Naive B cell (primary cell): ENCODE results near the gene PGAM5. TPM values are rescaled to one million over a fixed set of nuclear protein-coding genes. Genes with fewer than 3 reads are reported as not detected.
"Not testable (repeated sequence)": the region's sequence is repeated elsewhere in the genome, so short reads cannot be mapped to it uniquely, and the experiment has no call there.

ENCODE experiments used
- ATAC-seq, 2 donors: fragments of 150-1000 bp; cut with Tn5 transposase; 2 replicates each; pipeline ENCODE4 v1.10.0; 2021; ENCODE audit warnings: low read depth in 2 of 2, mild to moderate bottlenecking in 2 of 2, moderate library complexity in 2 of 2
- DNase-seq: peaks from one replicate; pipeline ENCODE4 v3.0.0; 2022
- H3K27ac Mint-ChIP-seq, 6 donors: one replicate each; pipeline ENCODE4 v1.8.0; 2020 to 2022; ENCODE audit warnings: mild to moderate bottlenecking in 6 of 6, mixed read lengths in 6 of 6, moderate library complexity in 5 of 6, inconsistent platforms in 2 of 6
- H3K27me3 Mint-ChIP-seq, 3 donors: one replicate each; pipeline ENCODE4 v1.8.0; 2021 to 2022; ENCODE audit warnings: mixed read lengths in 3 of 3, mild to moderate bottlenecking in 1 of 3
- H3K36me3 Mint-ChIP-seq, 2 donors: one replicate each; pipeline ENCODE4 v1.8.0; 2020 to 2022; ENCODE audit warnings: mixed read lengths in 2 of 2, inconsistent platforms in 1 of 2, mild to moderate bottlenecking in 1 of 2
- H3K4me1 Mint-ChIP-seq, 3 donors: one replicate each; pipeline ENCODE4 v1.8.0; 2020 to 2022; ENCODE audit warnings: mixed read lengths in 3 of 3, inconsistent platforms in 1 of 3, mild to moderate bottlenecking in 1 of 3, moderate library complexity in 1 of 3
- H3K4me3 Mint-ChIP-seq, 8 donors: one replicate each; pipeline ENCODE4 v1.8.0; 2020 to 2022; ENCODE audit warnings: mild to moderate bottlenecking in 8 of 8, mixed read lengths in 8 of 8, moderate library complexity in 8 of 8, inconsistent platforms in 2 of 8
- H3K9me3 Mint-ChIP-seq, 7 donors: one replicate each; pipeline ENCODE4 v1.8.0; 2020 to 2022; ENCODE audit warnings: mixed read lengths in 7 of 7, mild to moderate bottlenecking in 5 of 7, inconsistent platforms in 2 of 7, moderate library complexity in 1 of 7
- polyA plus RNA-seq, 6 donors: library from polyadenylated mRNA; unstranded; fragments of 300-500 nt; fragmentation: Illumina TruSeq; gene quantifications; one replicate each; pipeline ENCODE4 v1.2.3, GENCODE V29; 2021; ENCODE audit warnings: low read depth in 6 of 6

Gene PGAM5
- polyA plus RNA-seq, 6 donors from 2014 or later, result 13.0 to 34.0 (median 23.8) TPM

DNA sequence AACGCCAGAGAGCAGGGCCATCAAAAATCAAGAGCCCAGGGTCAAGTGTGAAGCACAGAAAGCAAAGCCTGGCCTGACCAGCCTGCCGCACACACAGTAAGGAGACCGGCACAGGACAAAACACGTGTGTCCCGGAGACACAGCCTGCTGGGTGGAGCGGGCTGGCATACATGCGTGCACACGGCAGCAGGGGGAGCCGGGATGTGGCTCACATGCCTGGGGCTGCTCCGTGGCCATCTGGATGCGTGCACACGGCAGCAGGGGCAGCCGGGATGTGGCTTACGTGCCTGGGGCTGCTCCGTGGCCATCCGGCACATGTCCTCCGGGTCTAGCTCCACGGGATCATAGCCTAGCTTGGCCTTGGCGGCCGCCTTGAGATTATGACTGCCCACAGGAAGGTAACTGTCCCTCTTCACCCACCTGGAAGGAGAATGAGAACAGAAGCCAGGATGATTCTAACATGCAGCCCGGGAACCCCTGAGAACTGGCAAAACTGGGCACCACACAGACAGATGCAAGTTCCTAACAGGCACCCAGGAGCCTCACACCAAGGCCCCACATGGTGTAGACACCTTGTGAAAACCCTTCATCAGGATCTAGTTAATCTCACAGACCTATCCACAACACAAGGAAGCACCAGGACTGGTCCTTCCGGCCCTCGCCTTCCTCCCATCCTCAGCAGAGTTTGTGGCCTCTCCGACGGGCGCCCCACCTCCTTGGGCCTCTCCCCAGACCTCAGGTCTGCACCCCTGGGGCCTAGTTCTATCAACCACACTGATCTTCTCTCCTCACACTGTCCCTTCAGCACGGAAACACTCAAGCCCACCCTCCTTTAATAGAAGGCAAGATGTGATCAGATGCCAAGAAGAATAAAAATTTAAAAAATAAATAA, 37.1 kb upstream of the PGAM5 start:
- H3K27ac Mint-ChIP-seq, result peak overlapping the region in 2 of 6 donors; percentile 33 to 63
- ATAC-seq (no peak), DNase-seq (no peak)
- no peaks in the 10 kb centered on the region for H3K4me1 Mint-ChIP-seq
- peaks cover 25 to 37% of the 10 kb centered on the region in 2 donors for H3K36me3 Mint-ChIP-seq
- no peaks in the 10 kb centered on the region for H3K27me3 Mint-ChIP-seq
- H3K9me3 Mint-ChIP-seq, result no peaks in the 10 kb centered on the region
- H3K4me3 Mint-ChIP-seq, result no peak overlapping the region

DNA sequence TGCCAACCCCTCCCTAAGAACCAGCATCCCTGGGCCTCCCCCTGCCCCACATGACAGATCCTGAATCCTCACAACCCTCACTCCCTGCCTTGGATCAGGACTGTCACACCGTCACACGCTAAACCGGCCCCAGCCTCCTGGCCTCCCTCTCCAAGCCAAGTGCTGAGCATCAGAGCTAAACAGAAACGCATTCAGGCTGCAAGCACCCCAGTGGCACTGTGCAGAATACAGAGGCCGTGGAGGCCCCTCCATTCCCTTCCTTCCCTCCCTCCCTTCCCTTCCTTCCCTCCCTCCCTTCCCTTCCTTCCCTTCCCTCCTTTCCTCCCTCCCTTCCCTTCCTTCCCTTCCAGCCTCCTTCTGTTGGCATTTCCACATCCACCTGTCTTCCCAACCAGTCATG, 36.1 kb upstream of the PGAM5 start:
- peak overlapping the region in 1 of 6 donors; percentile 86 for H3K27ac Mint-ChIP-seq
- peaks cover 25 to 37% of the 10 kb centered on the region in 2 donors for H3K36me3 Mint-ChIP-seq
- H3K27me3 Mint-ChIP-seq, result no peaks in the 10 kb centered on the region
- ATAC-seq (no peak), DNase-seq (no peak)
- no peaks in the 10 kb centered on the region for H3K4me1 Mint-ChIP-seq
- H3K9me3 Mint-ChIP-seq, result no peaks in the 10 kb centered on the region
- H3K4me3 Mint-ChIP-seq, result peak overlapping the region in 1 of 8 donors; percentile 29

DNA sequence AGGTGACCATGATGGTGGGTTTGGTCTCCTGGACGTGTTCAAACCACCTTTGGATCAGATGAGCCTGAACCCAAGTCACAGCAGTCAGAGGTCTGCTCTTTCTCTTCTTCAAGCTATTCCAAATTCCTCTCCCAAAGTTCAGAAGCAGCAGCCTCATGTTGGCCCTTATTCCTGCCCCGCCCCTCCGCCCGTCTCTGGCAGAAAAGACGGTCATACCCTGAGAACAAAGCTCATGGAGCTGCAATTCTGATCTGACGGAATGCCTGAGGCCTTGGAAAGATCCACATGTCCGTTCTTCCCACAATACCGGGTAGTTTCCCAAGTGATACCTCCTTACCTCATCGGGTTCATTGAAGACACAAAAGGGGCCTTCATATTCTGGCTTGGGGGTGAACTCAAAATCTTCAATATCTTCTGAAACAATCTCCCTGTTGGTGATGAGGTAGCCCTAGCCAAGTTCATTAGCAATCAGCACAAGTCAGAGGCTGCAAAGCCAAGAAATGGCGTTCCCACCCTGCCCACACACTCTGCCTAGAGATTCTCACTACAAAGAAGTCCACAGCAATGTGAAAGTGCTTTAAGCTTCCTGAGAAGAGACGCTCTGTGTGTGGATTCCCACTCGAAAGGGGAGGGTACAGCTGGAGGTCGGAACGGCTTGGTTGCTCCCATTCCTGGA, 34.7 kb upstream of the PGAM5 start:
- peaks cover 25 to 37% of the 10 kb centered on the region in 2 donors for H3K36me3 Mint-ChIP-seq

DNA sequence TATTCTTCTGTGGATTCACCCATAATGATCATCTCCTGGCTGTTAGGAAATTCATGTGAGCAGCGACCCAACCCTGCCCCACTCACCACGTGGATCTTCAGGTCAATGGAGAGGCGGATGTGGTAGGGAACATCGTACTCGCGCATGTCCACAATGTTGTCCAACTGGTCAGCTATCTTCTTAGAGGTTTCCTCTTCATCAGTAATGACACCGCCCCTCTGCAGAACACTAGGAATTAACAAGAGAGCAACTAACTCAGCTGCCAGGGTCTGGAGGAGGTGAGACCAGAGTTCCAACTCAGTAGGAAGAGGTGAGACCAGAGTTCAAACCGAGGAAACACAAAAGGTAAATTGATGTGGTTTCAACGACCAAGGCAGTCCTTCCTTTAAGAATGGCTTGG, 33.1 kb upstream of the PGAM5 start:
- Mint-ChIP-seq H3K27me3 (no peaks in the 10 kb centered on the region), H3K27ac (peak overlapping the region in 1 of 6 donors; percentile 12), H3K4me3 (no peak overlapping the region), H3K36me3 (peaks cover 25 to 29% of the 10 kb centered on the region in 2 donors), H3K4me1 (peaks cover 0 to 12% (median 10%) of the 10 kb centered on the region in 3 donors), H3K9me3 (no peaks in the 10 kb centered on the region)
- ATAC-seq (no peak), DNase-seq (no peak)

More for the DNA sequence above, 34.7 kb upstream of the PGAM5 start:
- no peak for ATAC-seq
- Mint-ChIP-seq H3K9me3 (no peaks in the 10 kb centered on the region), H3K27me3 (no peaks in the 10 kb centered on the region), H3K4me1 (peaks cover 0 to 12% (median 3%) of the 10 kb centered on the region in 3 donors), H3K4me3 (no peak overlapping the region), H3K27ac (peak overlapping the region in 2 of 6 donors; percentile 28 to 36)
- DNase-seq, result no peak

DNA sequence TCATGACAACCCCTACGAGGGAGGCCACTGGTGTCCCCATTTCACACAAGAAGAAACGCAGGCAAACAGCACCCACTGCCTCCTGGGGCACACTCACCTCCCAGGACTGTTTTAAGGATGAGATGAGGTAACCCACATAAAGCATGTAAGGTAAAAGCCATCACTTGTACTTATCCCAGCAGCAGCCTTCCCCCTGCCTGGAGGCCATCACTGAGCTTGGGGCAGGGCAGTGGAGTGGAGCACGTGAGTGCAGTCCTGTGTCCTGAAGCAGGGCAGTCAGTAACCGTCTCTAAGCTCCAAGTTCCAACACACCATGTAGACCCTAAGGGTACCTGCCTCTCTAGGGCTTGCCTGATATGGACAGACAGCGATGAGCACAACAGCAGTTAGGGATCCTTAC, 25.2 kb upstream of the PGAM5 start:
- H3K27me3 Mint-ChIP-seq, result no peaks in the 10 kb centered on the region
- ATAC-seq (no peak), DNase-seq (no peak)
- H3K4me3 Mint-ChIP-seq, result peak overlapping the region; percentile 33 to 91 (median 76)
- H3K27ac Mint-ChIP-seq, result peak overlapping the region in 2 of 6 donors; percentile 44 to 84
- no peaks in the 10 kb centered on the region for H3K9me3 Mint-ChIP-seq
- H3K4me1 Mint-ChIP-seq, result peaks cover 9 to 31% (median 28%) of the 10 kb centered on the region in 3 donors
- H3K36me3 Mint-ChIP-seq, result no peaks in the 10 kb centered on the region

DNA sequence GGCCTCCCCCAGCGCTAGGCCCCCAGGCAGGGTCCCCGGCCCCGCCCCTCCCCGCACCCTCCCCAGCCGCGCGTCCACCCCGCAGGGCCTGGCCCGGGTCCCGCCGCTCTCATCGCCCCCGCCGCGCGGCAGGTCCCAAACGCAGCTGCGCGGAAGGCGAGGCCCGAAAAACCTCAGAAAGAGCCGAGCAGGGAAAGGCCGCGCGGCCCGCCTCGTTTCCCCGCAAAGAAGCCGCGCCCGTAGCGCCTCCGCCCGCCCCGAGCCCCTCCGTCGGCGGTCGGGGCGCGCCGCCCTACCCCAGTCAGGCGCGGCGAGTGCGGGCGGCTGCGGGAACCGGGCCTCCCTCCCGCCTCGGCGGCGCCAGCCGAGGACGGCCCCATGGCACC, 23.8 kb upstream of the PGAM5 start:
- Mint-ChIP-seq H3K36me3 (no peaks in the 10 kb centered on the region), H3K4me3 (peak overlapping the region; percentile 59 to 91 (median 85)), H3K4me1 (peaks cover 5 to 31% (median 19%) of the 10 kb centered on the region in 3 donors), H3K27ac (peak overlapping the region in 1 of 6 donors; percentile 65), H3K27me3 (no peaks in the 10 kb centered on the region), H3K9me3 (no peaks in the 10 kb centered on the region)
- ATAC-seq (peak; percentile 49 to 51), DNase-seq (no peak)

DNA sequence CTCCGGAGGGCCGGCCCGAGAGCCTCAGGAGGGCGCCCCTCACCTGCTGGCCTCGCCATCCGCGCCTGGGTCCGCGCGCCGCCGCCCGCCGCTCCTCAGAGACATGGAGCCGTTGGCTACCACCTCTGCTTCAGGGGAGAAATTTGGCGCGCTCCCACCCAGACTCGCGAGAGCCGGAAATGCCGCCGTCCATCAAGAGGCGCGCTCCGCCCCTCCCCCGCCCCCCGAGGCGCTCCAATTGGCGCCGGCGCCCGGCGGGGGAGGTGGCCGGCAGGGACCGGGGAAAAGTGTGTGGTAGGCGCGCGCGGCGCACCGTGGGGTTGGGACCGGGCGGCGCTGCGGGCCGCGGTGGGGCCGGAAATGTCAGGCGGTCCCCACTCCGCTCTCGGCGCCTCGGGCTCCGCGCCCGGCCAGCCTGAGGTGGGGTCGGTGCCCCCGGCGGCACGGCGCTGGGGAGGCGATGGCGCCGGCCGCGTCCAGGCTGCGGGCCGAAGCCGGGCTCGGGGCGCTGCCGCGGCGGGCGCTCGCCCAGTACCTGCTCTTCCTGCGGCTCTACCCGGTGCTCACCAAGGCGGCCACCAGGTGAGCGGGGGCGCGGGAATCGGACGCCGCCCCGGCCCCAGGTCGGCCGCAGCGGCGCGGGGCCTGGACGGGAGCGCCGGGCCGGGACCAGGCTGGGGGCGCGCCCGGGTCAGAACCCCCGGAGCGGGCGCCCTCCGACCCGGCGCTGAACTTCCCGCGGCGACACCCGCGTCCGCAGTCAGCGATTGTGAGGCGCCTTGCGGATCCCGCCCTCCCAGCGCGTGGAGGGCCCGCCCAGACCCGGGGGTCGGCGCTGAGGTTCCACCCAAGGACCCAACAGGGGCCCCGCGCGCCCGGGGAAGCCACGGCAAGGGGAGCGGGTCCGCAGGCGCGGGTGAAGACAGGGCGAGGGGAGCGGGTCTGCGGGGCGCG, 23.2 kb upstream of the PGAM5 start, which contains the start of the genes POLE and PXMP2:
Gene POLE (minus strand): TSS at position 132 of the 954 bp plus-strand sequence. CDS start 27 bp downstream, at position 105.
Gene PXMP2 (plus strand): TSS at position 377 of the 954 bp plus-strand sequence. CDS start 84 bp downstream, at position 461.
- peak; percentile 90 to 91 for ATAC-seq
- Mint-ChIP-seq H3K9me3 (no peaks in the 10 kb centered on the region), H3K36me3 (no peaks in the 10 kb centered on the region), H3K4me1 (peaks cover 5 to 31% (median 19%) of the 10 kb centered on the region in 3 donors), H3K27me3 (no peaks in the 10 kb centered on the region), H3K4me3 (peak within 1 kb of the TSS; percentile 82 to 91 (median 86)), H3K27ac (peak within 1 kb of the TSS in 4 of 6 donors; percentile 59 to 82 (median 67))
- DNase-seq, result peak; percentile 92

DNA sequence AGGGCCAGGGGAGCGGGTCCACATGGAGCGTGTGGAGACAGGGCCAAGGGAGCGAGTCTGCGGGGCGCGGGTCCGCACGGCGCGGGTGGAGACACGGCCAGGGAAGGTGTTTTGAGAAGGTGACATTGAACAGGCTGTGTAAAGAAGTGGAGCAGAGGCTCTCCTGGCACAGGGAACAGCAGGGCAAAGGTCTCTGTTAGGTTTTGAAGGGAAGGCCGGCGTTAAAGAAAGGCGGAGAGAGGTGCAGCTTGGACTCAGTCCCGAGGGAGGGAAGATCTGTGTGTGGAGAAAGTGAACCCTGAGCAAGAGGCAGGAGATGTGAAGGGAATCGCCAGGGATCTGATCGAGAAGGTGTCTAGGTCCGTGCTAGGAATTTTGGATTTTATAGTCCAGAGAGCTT, 21.4 kb upstream of the PGAM5 start:
- DNase-seq (no peak), ATAC-seq (no peak)
- Mint-ChIP-seq H3K4me1 (peaks cover 0 to 25% (median 12%) of the 10 kb centered on the region in 3 donors), H3K4me3 (peak overlapping the region in 7 of 8 donors; percentile 29 to 89 (median 57)), H3K9me3 (no peaks in the 10 kb centered on the region), H3K27me3 (no peaks in the 10 kb centered on the region), H3K36me3 (no peaks in the 10 kb centered on the region), H3K27ac (peak overlapping the region in 4 of 6 donors; percentile 27 to 69 (median 53))

DNA sequence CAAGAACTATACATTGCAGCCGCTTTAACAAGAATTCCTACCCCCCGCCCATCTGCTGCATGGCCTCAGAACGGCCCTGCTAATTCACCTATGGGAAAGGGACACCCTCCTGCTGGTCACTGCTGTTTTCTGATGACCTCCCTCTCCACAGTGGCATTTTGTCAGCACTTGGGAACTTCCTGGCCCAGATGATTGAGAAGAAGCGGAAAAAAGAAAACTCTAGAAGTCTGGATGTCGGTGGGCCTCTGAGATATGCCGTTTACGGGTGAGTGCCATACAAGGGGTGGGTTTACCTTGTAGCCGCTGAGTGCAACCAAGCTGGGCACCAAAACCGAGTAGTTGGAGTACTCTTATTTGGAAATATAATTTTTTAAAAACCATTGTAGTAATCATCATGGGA, 20.5 kb upstream of the PGAM5 start:
- Mint-ChIP-seq H3K36me3 (no peaks in the 10 kb centered on the region), H3K4me3 (peak overlapping the region in 6 of 8 donors; percentile 5 to 72 (median 26)), H3K9me3 (no peaks in the 10 kb centered on the region), H3K27ac (no peak overlapping the region), H3K4me1 (peaks cover 0 to 23% (median 10%) of the 10 kb centered on the region in 3 donors), H3K27me3 (no peaks in the 10 kb centered on the region)
- ATAC-seq (no peak), DNase-seq (no peak)

DNA sequence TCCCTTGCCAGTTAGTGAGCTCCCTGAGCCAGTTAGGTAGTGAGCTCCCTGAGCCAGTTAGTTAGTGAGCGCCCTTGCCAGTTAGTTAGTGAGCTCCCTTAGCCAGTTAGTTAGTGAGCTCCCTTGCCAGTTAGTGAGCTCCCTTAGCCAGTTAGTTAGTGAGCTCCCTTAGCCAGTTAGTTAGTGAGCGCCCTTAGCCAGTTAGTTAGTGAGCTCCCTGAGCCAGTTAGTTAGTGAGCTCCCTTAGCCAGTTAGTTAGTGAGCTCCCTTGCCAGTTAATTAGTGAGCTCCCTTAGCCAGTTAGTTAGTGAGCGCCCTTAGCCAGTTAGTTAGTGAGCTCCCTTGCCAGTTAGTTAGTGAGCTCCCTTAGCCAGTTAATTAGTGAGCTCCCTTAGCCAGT, 18.6 kb upstream of the PGAM5 start:
- H3K9me3 Mint-ChIP-seq, ATAC-seq, DNase-seq, H3K36me3 Mint-ChIP-seq, H3K27me3 Mint-ChIP-seq, H3K27ac Mint-ChIP-seq: not testable (repeated sequence)
- peaks cover 0 to 12% (median 11%) of the 10 kb centered on the region in 3 donors for H3K4me1 Mint-ChIP-seq
- H3K4me3 Mint-ChIP-seq, result peak overlapping the region in 1 of 8 donors; percentile 41

DNA sequence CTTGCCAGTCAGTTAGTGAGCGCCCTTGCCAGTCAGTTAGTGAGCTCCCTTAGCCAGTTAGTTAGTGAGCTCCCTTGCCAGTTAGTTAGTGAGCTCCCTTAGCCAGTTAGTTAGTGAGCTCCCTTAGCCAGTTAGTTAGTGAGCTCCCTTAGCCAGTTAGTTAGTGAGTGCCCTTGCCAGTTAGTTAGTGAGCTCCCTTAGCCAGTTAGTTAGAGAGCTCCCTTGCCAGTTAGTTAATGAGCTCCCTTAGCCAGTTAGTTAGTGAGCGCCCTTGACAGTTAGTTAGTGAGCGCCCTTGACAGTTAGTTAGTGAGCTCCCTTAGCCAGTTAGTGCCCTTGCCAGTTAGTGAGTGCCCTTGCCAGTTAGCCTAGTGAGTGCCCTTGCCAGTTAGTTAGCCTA, 15.8 kb upstream of the PGAM5 start:
- H3K27me3 Mint-ChIP-seq, H3K4me3 Mint-ChIP-seq, H3K36me3 Mint-ChIP-seq, H3K4me1 Mint-ChIP-seq, ATAC-seq, DNase-seq, H3K9me3 Mint-ChIP-seq: not testable (repeated sequence)
- peak overlapping the region in 1 of 6 donors; percentile 84 for H3K27ac Mint-ChIP-seq

DNA sequence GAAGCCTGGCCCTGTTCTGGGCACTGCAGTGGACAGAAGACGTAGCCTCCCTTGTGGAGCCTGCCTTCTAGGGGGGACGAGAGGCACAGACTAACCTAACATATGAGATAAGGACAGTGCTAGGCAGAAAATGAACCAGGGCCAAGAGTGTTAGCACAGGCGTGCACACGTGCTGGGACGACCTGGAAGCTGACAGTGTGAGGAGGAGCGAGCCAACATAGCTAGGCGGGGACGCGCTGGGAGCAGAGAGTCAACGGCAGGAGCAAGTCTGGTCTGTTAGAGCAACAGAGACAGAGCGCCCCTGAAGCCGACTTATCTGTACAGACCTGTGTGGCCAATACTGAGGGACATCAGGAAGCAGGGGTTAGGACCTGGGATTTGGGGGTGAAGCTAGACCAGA, 15.2 kb upstream of the PGAM5 start:
- Mint-ChIP-seq H3K27me3 (no peaks in the 10 kb centered on the region), H3K4me3 (no peak overlapping the region), H3K36me3 (peaks cover 3 to 7% of the 10 kb centered on the region in 2 donors), H3K4me1 (peaks cover 3 to 10% (median 9%) of the 10 kb centered on the region in 3 donors), H3K9me3 (no peaks in the 10 kb centered on the region), H3K27ac (peak overlapping the region in 1 of 6 donors; percentile 24)
- DNase-seq (no peak), ATAC-seq (no peak)
